ENCODE data around the gene BLOC1S6. TPM values are rescaled to one million over a fixed set of nuclear protein-coding genes. Genes with fewer than 3 reads are reported as not detected.

Gene BLOC1S6
- total and polyA plus RNA-seq, 2 of the 8 experiments (the other 6 are each of a cell fraction or from before 2014, with no cell fraction given) = 4.5 to 28.8 TPM

GRCh38 chr15:45588219-45588875 is 1.2 kb downstream of the BLOC1S6 start (continued):
- TF ChIP-seq CHD7 (IDR thresholded peaks at IDR 0.05; ENCODE audit: insufficient replicate concordance, low read length) (no peak), CTBP2 (IDR thresholded peaks at IDR 0.05; ENCODE audit: borderline replicate concordance, insufficient read depth, insufficient read length, low read length) (no peak), CBX5 (IDR thresholded peaks at IDR 0.05; ENCODE audit: low read depth, low read length) (no peak), POU5F1 (IDR thresholded peaks at IDR 0.05; ENCODE audit: low read depth, low read length) (no peak), SIRT6 (IDR thresholded peaks at IDR 0.05; ENCODE audit: low read length) (no peak), RAD21 (IDR thresholded peaks at IDR 0.05 in 1 of 2, conservative IDR thresholded peaks at IDR 0.05 in 1 of 2; ENCODE audit: low read depth in 2 of 2, low read length in 2 of 2) (no peak), SIN3A (conservative IDR thresholded peaks at IDR 0.05 in 1 of 2, IDR thresholded peaks at IDR 0.05 in 1 of 2; ENCODE audit: low read depth in 1 of 2, low read length in 2 of 2) (no peak), SRF (IDR thresholded peaks at IDR 0.05; ENCODE audit: low read depth, low read length) (no peak), TBP (IDR thresholded peaks at IDR 0.05; ENCODE audit: low read depth, low read length) (no peak)

Data from H1 (cell line).